ENCODE measurements around the gene MXI1. TPM values are rescaled to one million over a fixed set of nuclear protein-coding genes. Genes with fewer than 3 reads are reported as not detected.
A peak's percentile ranks its signal among the peaks of the same experiment; 100 is the strongest.

MXI1 gene
- total RNA-seq, 4 donors from 2014 or later: 37.1 to 58.0 (median 47.8) TPM

- no peaks in the 10 kb centered on the region for H3K27me3 ChIP-seq
- H3K9me3 ChIP-seq: no peaks in the 10 kb centered on the region
- TF ChIP-seq CTCF (IDR thresholded peaks at IDR 0.05): no peak
- TF ChIP-seq POLR2A (IDR thresholded peaks at IDR 0.05): no peak
- H3K4me3 ChIP-seq: no peak overlapping the region
- no peak for DNase-seq
- H3K4me1 ChIP-seq: peaks cover 5 to 57% (median 8%) of the 10 kb centered on the region in 4 donors
- H3K36me3 ChIP-seq: no peaks in the 10 kb centered on the region
- peak overlapping the region in 2 of 4 donors; percentile 26 to 59 for H3K27ac ChIP-seq
These were observed 7.0 kb downstream of the MXI1 start for GRCh38 chr10:110214371-110214826.

- Histone ChIP-seq H3K36me3 (no peaks in the 10 kb centered on the region), H3K4me1 (peaks cover 0 to 57% (median 8%) of the 10 kb centered on the region in 4 donors), H3K9me3 (no peaks in the 10 kb centered on the region), H3K27ac (peak overlapping the region in 2 of 4 donors; percentile 45 to 74), H3K27me3 (no peaks in the 10 kb centered on the region), H3K4me3 (no peak overlapping the region)
- no peak for DNase-seq
- TF ChIP-seq POLR2A (IDR thresholded peaks at IDR 0.05) (no peak), CTCF (IDR thresholded peaks at IDR 0.05) (no peak)
These were observed 8.1 kb downstream of the MXI1 start for GRCh38 chr10:110215286-110216170.

- H3K36me3 ChIP-seq: no peaks in the 10 kb centered on the region
- DNase-seq: no peak
- H3K9me3 ChIP-seq: no peaks in the 10 kb centered on the region
- H3K4me1 ChIP-seq: peaks cover 0 to 61% (median 8%) of the 10 kb centered on the region in 4 donors
- peak overlapping the region in 1 of 4 donors; percentile 74 for H3K27ac ChIP-seq
- no peak overlapping the region for H3K4me3 ChIP-seq
- TF ChIP-seq CTCF (IDR thresholded peaks at IDR 0.05): no peak
- no peak for TF ChIP-seq POLR2A (IDR thresholded peaks at IDR 0.05)
- no peaks in the 10 kb centered on the region for H3K27me3 ChIP-seq
These were observed 8.8 kb downstream of the MXI1 start for GRCh38 chr10:110216240-110216639.

GRCh38 chr10:110216942-110217661 is 9.7 kb downstream of the MXI1 start:
- Histone ChIP-seq H3K27ac (no peak overlapping the region), H3K36me3 (no peaks in the 10 kb centered on the region), H3K27me3 (no peaks in the 10 kb centered on the region), H3K4me1 (peaks cover 0 to 62% (median 8%) of the 10 kb centered on the region in 4 donors), H3K4me3 (no peak overlapping the region), H3K9me3 (no peaks in the 10 kb centered on the region)
- no peak for DNase-seq
- TF ChIP-seq CTCF (IDR thresholded peaks at IDR 0.05) (no peak), POLR2A (IDR thresholded peaks at IDR 0.05) (no peak)

- TF ChIP-seq POLR2A (IDR thresholded peaks at IDR 0.05) (no peak), CTCF (IDR thresholded peaks at IDR 0.05) (no peak)
These were observed 10.2 kb downstream of the MXI1 start for GRCh38 chr10:110217662-110218008.

More at GRCh38 chr10:110217662-110218008, 10.2 kb downstream of the MXI1 start:
- H3K9me3 ChIP-seq: no peaks in the 10 kb centered on the region
- H3K27ac ChIP-seq: no peak overlapping the region
- H3K36me3 ChIP-seq: no peaks in the 10 kb centered on the region
- peaks cover 0 to 63% (median 7%) of the 10 kb centered on the region in 4 donors for H3K4me1 ChIP-seq
- DNase-seq: no peak
- no peaks in the 10 kb centered on the region for H3K27me3 ChIP-seq
- H3K4me3 ChIP-seq: no peak overlapping the region
